ENCODE data around the gene RBMS1.

Gene RBMS1

DNA sequence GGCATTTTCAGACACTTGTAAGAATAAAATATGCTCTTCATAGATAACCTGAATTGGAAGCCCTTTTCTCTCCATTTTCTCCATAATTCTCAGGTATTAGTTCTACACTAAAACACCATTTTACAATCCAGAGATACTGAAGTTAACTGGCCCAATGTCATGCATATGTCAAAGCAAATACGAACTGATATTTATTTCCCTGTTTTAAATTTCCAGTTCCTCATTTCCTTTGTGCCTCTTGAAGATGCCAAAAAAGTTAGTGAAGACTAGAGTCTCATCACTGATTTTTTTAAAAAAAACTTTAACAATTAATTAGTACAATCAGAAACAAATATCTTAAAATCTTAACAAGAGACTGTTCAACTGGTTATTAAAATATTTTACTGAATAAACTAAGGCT lies 240.7 kb downstream of the RBMS1 start:
- DNase-seq (ENCODE audit: low spot score) = no peak
- H3K4me2 ChIP-seq (ENCODE audit: insufficient read depth, low read length, poor library complexity, severe bottlenecking) = no peak overlapping the region
- no peaks in the 10 kb centered on the region for H3K79me1 ChIP-seq (ENCODE audit: low read depth, low read length)
- H3K4ac ChIP-seq (ENCODE audit: low read length) = no peak overlapping the region
- no peak overlapping the region for H2BK120ac ChIP-seq (ENCODE audit: low read depth, low read length)
- no peaks in the 10 kb centered on the region for H3K36me3 ChIP-seq (replicated peaks in 1 of 2; ENCODE audit: control insufficient read depth in 2 of 2, insufficient read depth in 2 of 2, low read length in 2 of 2)
- no peak overlapping the region for H3K23ac ChIP-seq (ENCODE audit: low read depth, low read length, poor library complexity)
- no peak overlapping the region for H2AK5ac ChIP-seq (ENCODE audit: low read depth, low read length)
- H3K4me3 ChIP-seq (ENCODE audit: low read length in 2 of 2) = no peak overlapping the region
- H3K18ac ChIP-seq (ENCODE audit: low read length) = no peak overlapping the region
- H3K27me3 ChIP-seq (ENCODE audit: control insufficient read depth in 3 of 3, insufficient read depth in 3 of 3, low read depth in 1 of 3, low read length in 3 of 3) = no peaks in the 10 kb centered on the region
- H3K14ac ChIP-seq (ENCODE audit: low read length) = no peak overlapping the region
- no peak overlapping the region for H4K8ac ChIP-seq (ENCODE audit: low read depth, low read length)
- H2BK5ac ChIP-seq (ENCODE audit: low read length) = no peak overlapping the region
- H3K9me3 ChIP-seq (replicated peaks in 1 of 2; ENCODE audit: control insufficient read depth in 2 of 2, insufficient read depth in 1 of 2, low read depth in 1 of 2, low read length in 2 of 2) = no peaks in the 10 kb centered on the region
- H2BK15ac ChIP-seq (ENCODE audit: low read length) = no peak overlapping the region
- no peak overlapping the region for H2BK12ac ChIP-seq (ENCODE audit: low read length)
- H4K91ac ChIP-seq (ENCODE audit: low read depth, low read length, poor library complexity) = no peak overlapping the region
- WGBS, 2 donors (ENCODE audit: extremely low coverage in 2 of 2, insufficient read length in 2 of 2, insufficient replicate concordance in 1 of 2) = no CpG with 5 or more reads among the region's 1 CpG
- no peak overlapping the region for H3K27ac ChIP-seq (replicated peaks; ENCODE audit: low read length)
- H2AFZ ChIP-seq (ENCODE audit: low read length) = no peak overlapping the region
- peaks cover 1 to 2% of the 10 kb centered on the region in 2 donors for H3K4me1 ChIP-seq (ENCODE audit: control insufficient read depth in 2 of 2, insufficient read depth in 1 of 2, low read depth in 1 of 2, low read length in 2 of 2)
- H3K9ac ChIP-seq (ENCODE audit: low read depth, low read length, poor library complexity) = no peak overlapping the region

DNA sequence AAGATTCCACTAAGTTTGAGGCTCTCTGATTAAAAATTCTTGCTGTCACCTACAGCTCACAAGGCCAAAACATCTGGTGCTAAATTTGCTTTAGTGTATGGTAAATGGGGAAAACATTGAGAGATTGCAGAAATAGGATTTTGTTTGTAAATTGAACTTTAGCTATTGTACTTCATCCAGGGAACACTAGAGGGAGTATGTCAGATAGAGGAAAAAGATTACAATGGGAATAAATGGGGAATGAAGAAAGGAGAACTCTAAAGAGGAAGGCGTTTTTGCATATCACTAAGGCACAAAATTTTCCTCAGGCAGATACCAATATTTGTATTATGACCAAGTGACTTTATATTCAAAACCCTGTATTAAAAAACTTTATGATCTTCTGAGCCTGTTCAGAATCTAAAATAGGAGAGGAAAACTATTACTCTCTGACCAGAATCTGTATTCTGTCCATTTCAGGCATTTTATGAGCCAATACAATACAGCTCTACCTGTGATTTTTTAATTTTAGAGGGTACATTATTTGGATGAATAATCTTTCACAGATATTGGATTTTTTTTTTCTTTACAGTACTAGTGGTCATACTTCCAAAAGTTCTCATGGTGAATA lies 241.2 kb downstream of the RBMS1 start:
- no peak overlapping the region for H2BK5ac ChIP-seq (ENCODE audit: low read length)
- no peak overlapping the region for H4K91ac ChIP-seq (ENCODE audit: low read depth, low read length, poor library complexity)
- no peak overlapping the region for H3K4ac ChIP-seq (ENCODE audit: low read length)
- peak; percentile 14 for DNase-seq (ENCODE audit: low spot score)
- no peak overlapping the region for H2BK12ac ChIP-seq (ENCODE audit: low read length)
- no peak overlapping the region for H3K4me2 ChIP-seq (ENCODE audit: insufficient read depth, low read length, poor library complexity, severe bottlenecking)
- no peak overlapping the region for H3K18ac ChIP-seq (ENCODE audit: low read length)
- H2BK120ac ChIP-seq (ENCODE audit: low read depth, low read length) = no peak overlapping the region
- no CpG with 5 or more reads among the region's 1 CpG for WGBS, 2 donors (ENCODE audit: extremely low coverage in 2 of 2, insufficient read length in 2 of 2, insufficient replicate concordance in 1 of 2)
- H3K27me3 ChIP-seq (ENCODE audit: control insufficient read depth in 3 of 3, insufficient read depth in 3 of 3, low read depth in 1 of 3, low read length in 3 of 3) = no peaks in the 10 kb centered on the region
- no peak overlapping the region for H2AK5ac ChIP-seq (ENCODE audit: low read depth, low read length)
- H2AFZ ChIP-seq (ENCODE audit: low read length) = no peak overlapping the region
- H3K4me1 ChIP-seq (ENCODE audit: control insufficient read depth in 2 of 2, insufficient read depth in 1 of 2, low read depth in 1 of 2, low read length in 2 of 2) = peaks cover 1 to 2% of the 10 kb centered on the region in 2 donors
- H3K79me1 ChIP-seq (ENCODE audit: low read depth, low read length) = no peaks in the 10 kb centered on the region
- no peak overlapping the region for H3K4me3 ChIP-seq (ENCODE audit: low read length in 2 of 2)
- no peak overlapping the region for H2BK15ac ChIP-seq (ENCODE audit: low read length)
- H3K36me3 ChIP-seq (replicated peaks in 1 of 2; ENCODE audit: control insufficient read depth in 2 of 2, insufficient read depth in 2 of 2, low read length in 2 of 2) = no peaks in the 10 kb centered on the region
- H3K27ac ChIP-seq (replicated peaks; ENCODE audit: low read length) = no peak overlapping the region
- no peak overlapping the region for H4K8ac ChIP-seq (ENCODE audit: low read depth, low read length)
- no peak overlapping the region for H3K14ac ChIP-seq (ENCODE audit: low read length)
- no peaks in the 10 kb centered on the region for H3K9me3 ChIP-seq (replicated peaks in 1 of 2; ENCODE audit: control insufficient read depth in 2 of 2, insufficient read depth in 1 of 2, low read depth in 1 of 2, low read length in 2 of 2)
- no peak overlapping the region for H3K9ac ChIP-seq (ENCODE audit: low read depth, low read length, poor library complexity)
- no peak overlapping the region for H3K23ac ChIP-seq (ENCODE audit: low read depth, low read length, poor library complexity)

DNA sequence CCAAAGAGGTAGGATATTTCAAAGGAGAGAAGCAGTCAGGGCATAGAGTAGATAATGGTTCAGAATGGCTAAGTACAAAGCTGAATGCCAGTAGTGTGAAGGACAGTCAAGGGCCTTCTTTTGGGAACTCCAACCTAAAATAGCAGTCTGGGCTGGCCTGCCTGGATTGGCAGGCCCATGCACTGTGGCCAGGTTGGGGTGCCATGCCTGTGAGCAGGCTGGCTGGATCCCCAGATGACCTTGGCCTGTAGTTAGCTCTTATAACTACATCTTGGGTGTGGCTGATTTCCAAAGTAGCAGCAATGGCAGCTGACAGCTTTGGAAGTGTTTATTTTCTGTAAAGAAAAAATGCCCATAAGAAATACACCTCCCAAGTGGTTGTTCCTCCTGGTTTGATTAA lies 242.0 kb downstream of the RBMS1 start:
- H3K9ac ChIP-seq (ENCODE audit: low read depth, low read length, poor library complexity) = no peak overlapping the region
- no peak overlapping the region for H2AFZ ChIP-seq (ENCODE audit: low read length)
- H3K27me3 ChIP-seq (ENCODE audit: control insufficient read depth in 3 of 3, insufficient read depth in 3 of 3, low read depth in 1 of 3, low read length in 3 of 3) = no peaks in the 10 kb centered on the region
- H2BK120ac ChIP-seq (ENCODE audit: low read depth, low read length) = no peak overlapping the region
- no peak overlapping the region for H3K14ac ChIP-seq (ENCODE audit: low read length)
- H3K18ac ChIP-seq (ENCODE audit: low read length) = no peak overlapping the region
- H3K4ac ChIP-seq (ENCODE audit: low read length) = no peak overlapping the region
- no peak overlapping the region for H3K4me3 ChIP-seq (ENCODE audit: low read length in 2 of 2)
- H3K79me1 ChIP-seq (ENCODE audit: low read depth, low read length) = no peaks in the 10 kb centered on the region
- no peak for DNase-seq (ENCODE audit: low spot score)
- no peaks in the 10 kb centered on the region for H3K9me3 ChIP-seq (replicated peaks in 1 of 2; ENCODE audit: control insufficient read depth in 2 of 2, insufficient read depth in 1 of 2, low read depth in 1 of 2, low read length in 2 of 2)
- H3K27ac ChIP-seq (replicated peaks; ENCODE audit: low read length) = no peak overlapping the region
- no peak overlapping the region for H2AK5ac ChIP-seq (ENCODE audit: low read depth, low read length)
- peaks cover 0 to 2% of the 10 kb centered on the region in 2 donors for H3K4me1 ChIP-seq (ENCODE audit: control insufficient read depth in 2 of 2, insufficient read depth in 1 of 2, low read depth in 1 of 2, low read length in 2 of 2)
- no peak overlapping the region for H3K4me2 ChIP-seq (ENCODE audit: insufficient read depth, low read length, poor library complexity, severe bottlenecking)
- H2BK15ac ChIP-seq (ENCODE audit: low read length) = no peak overlapping the region
- no peak overlapping the region for H4K91ac ChIP-seq (ENCODE audit: low read depth, low read length, poor library complexity)
- no peak overlapping the region for H2BK12ac ChIP-seq (ENCODE audit: low read length)
- no peak overlapping the region for H2BK5ac ChIP-seq (ENCODE audit: low read length)
- H4K8ac ChIP-seq (ENCODE audit: low read depth, low read length) = no peak overlapping the region
- H3K23ac ChIP-seq (ENCODE audit: low read depth, low read length, poor library complexity) = no peak overlapping the region
- H3K36me3 ChIP-seq (replicated peaks in 1 of 2; ENCODE audit: control insufficient read depth in 2 of 2, insufficient read depth in 2 of 2, low read length in 2 of 2) = no peaks in the 10 kb centered on the region

- H3K9me3 ChIP-seq (replicated peaks in 1 of 2; ENCODE audit: control insufficient read depth in 2 of 2, insufficient read depth in 1 of 2, low read depth in 1 of 2, low read length in 2 of 2) = no peaks in the 10 kb centered on the region
- H3K23ac ChIP-seq (ENCODE audit: low read depth, low read length, poor library complexity) = no peak overlapping the region
- no peak for DNase-seq (ENCODE audit: low spot score)
- no peak overlapping the region for H3K18ac ChIP-seq (ENCODE audit: low read length)
- no peak overlapping the region for H2BK120ac ChIP-seq (ENCODE audit: low read depth, low read length)
- H3K36me3 ChIP-seq (replicated peaks in 1 of 2; ENCODE audit: control insufficient read depth in 2 of 2, insufficient read depth in 2 of 2, low read length in 2 of 2) = no peaks in the 10 kb centered on the region
- no peak overlapping the region for H2BK5ac ChIP-seq (ENCODE audit: low read length)
- H3K4me2 ChIP-seq (ENCODE audit: insufficient read depth, low read length, poor library complexity, severe bottlenecking) = no peak overlapping the region
- H3K4me1 ChIP-seq (ENCODE audit: control insufficient read depth in 2 of 2, insufficient read depth in 1 of 2, low read depth in 1 of 2, low read length in 2 of 2) = no peaks in the 10 kb centered on the region
- H2BK15ac ChIP-seq (ENCODE audit: low read length) = no peak overlapping the region
- H3K9ac ChIP-seq (ENCODE audit: low read depth, low read length, poor library complexity) = no peak overlapping the region
- no peak overlapping the region for H3K27ac ChIP-seq (replicated peaks; ENCODE audit: low read length)
- H3K79me1 ChIP-seq (ENCODE audit: low read depth, low read length) = no peaks in the 10 kb centered on the region
- no peak overlapping the region for H4K8ac ChIP-seq (ENCODE audit: low read depth, low read length)
- no peaks in the 10 kb centered on the region for H3K27me3 ChIP-seq (ENCODE audit: control insufficient read depth in 3 of 3, insufficient read depth in 3 of 3, low read depth in 1 of 3, low read length in 3 of 3)
- no peak overlapping the region for H4K91ac ChIP-seq (ENCODE audit: low read depth, low read length, poor library complexity)
- H3K14ac ChIP-seq (ENCODE audit: low read length) = no peak overlapping the region
- no peak overlapping the region for H3K4me3 ChIP-seq (ENCODE audit: low read length in 2 of 2)
- H3K4ac ChIP-seq (ENCODE audit: low read length) = no peak overlapping the region
- no peak overlapping the region for H2AFZ ChIP-seq (ENCODE audit: low read length)
- H2BK12ac ChIP-seq (ENCODE audit: low read length) = no peak overlapping the region
- no peak overlapping the region for H2AK5ac ChIP-seq (ENCODE audit: low read depth, low read length)
- WGBS, 2 donors (ENCODE audit: extremely low coverage in 2 of 2, insufficient read length in 2 of 2, insufficient replicate concordance in 1 of 2) = no CpG with 5 or more reads among the region's 1 CpG
Measured at GRCh38 chr2:160249876-160250275, 243.7 kb downstream of the RBMS1 start.
